Limb (tissue), 2 donors: Measurements from ENCODE around the gene KRR1.

Experiments
- DNase-seq, 2 donors: peaks; one replicate each; pipeline ENCODE4 v3.0.0-alpha.2; 2016; ENCODE audit errors: extremely low spot score in 2 of 2

The KRR1 gene

DNA sequence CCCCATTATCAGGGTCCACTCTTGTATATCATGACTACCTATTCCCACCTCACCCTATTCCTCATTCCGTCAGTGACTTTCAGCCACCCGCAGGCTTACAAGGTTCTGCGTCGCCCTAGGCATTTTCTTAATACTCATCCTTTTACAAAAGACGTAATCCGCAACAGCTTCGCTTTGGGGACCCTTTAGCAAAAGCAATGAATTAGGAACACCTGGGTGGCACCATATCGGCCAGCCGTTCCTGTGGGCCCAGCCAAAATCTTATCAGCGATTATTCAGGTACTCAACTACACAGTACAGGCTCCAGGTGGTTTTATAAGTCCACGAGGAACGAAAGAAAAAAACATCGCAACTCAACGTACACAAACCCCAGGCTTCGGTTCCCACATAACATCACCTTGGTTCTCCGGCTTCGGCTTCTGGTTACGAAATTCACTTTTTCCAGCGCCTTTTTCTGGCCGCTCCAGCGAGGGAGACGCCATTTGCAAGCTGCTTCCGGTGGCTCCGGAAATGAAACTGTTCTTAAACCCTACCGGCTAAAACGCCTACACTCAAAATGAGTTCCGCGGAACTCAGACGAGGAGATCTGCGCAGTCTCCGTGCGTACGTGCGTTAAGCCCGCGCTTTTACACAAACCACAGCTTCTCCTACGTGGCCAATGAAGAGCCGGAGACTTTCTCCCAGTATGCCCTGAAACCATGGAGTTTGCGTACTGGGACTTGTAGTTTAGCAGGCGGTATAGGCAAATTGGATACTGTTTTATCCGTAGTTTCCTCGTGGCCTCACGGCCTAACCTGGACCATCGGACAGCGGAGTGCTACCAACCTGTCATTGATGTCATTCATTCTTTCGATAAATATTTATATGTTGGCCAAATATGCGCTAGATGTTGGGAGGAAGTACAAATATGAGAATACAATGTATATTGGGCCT is at the start of gene KRR1:
Gene KRR1, minus strand, starts transcription at position 494 of the 933 bp plus-strand sequence. Its CDS starts 12 bp downstream, at position 482.
- peak; percentile 90 to 98 for DNase-seq

GRCh38 chr12:75560167-75560566 is 48.8 kb upstream of the KRR1 start:
- DNase-seq = peak in 1 of 2 donors; percentile 81

- no peak for DNase-seq
These were observed 46.9 kb upstream of the KRR1 start for GRCh38 chr12:75558287-75558686.

- peak in 1 of 2 donors; percentile 58 for DNase-seq
These were observed 45.0 kb upstream of the KRR1 start for GRCh38 chr12:75556311-75556899.

DNA sequence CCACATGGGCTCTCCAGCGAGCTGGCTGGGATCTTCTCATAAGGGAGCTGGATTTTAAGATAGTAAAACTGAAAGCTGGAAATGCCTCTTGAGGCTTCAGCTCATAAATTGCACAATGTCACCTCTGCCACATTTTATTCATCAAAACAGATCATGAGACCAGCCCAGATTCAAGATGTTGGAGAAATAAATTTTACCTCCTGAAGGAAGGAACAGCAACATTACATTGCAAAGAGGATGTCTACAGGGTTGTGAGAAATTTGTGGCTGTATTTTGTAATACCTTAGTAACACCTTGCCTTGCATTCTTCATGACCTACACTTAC is 43.1 kb upstream of the KRR1 start:
- no peak for DNase-seq

DNA sequence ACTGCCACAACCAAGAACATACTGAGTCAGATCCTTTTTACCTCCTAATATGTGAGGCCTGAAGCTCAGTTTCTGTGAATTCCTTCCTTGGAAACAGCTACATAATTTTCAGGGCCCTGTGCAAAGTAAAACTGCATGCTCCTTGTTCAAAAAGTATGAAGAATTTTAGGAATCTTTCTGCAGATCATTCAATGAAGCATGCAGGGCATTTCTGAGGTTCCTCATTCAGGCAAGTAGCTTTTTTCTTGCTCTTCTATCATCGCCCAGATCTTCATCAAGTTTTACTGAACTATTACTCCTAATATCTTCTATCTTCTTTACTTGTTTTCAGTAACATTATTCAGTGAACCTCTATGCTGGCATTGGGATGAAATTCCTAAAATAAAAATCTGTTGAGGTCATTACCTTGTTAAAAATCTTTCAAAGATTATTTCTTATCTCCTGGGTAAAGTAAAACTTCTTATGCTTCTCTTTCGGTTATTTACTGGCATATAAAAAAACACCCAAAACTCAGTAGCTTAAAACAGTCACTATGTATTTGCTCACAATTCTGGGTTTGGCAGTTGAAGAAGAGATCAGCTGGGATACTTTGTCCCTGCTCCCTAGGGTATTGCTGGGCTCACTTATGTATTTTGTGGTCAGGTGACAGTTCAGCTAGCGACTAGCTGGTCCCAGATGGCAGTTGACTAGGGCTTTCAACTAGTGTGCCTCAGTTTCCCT is 42.6 kb upstream of the KRR1 start:
- DNase-seq = no peak

DNA sequence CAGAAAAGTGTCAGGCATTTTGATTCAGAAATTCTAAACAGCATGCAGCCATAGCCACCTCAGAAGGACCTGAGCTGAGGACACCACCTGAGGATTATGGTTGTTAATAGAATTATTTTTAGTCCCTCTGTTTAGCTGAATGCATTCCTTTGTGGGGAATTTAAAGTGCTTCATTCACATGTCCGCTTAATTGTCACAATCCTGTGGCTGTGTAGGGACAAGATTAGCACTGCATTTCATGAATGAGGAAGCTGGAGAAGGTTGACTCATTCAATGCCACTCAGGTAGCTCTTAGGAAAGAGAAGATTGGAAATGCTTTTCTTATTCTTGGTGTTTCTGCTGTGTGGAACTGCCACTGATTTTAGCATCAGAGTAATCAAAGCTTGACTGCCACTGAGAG is 42.0 kb upstream of the KRR1 start:
- DNase-seq = no peak

- no peak for DNase-seq
These were observed 40.1 kb upstream of the KRR1 start for GRCh38 chr12:75551477-75551876.

GRCh38 chr12:75550401-75551240 is 39.2 kb upstream of the KRR1 start:
- DNase-seq = peak; percentile 38 to 39

GRCh38 chr12:75549989-75550388 is 38.6 kb upstream of the KRR1 start:
- DNase-seq = no peak

GRCh38 chr12:75548879-75549278 is 37.5 kb upstream of the KRR1 start:
- DNase-seq = no peak

- peak in 1 of 2 donors; percentile 43 for DNase-seq
These were observed 34.2 kb upstream of the KRR1 start for GRCh38 chr12:75545636-75546035.

- DNase-seq = no peak
These were observed 32.1 kb upstream of the KRR1 start for GRCh38 chr12:75543529-75543928.

DNA sequence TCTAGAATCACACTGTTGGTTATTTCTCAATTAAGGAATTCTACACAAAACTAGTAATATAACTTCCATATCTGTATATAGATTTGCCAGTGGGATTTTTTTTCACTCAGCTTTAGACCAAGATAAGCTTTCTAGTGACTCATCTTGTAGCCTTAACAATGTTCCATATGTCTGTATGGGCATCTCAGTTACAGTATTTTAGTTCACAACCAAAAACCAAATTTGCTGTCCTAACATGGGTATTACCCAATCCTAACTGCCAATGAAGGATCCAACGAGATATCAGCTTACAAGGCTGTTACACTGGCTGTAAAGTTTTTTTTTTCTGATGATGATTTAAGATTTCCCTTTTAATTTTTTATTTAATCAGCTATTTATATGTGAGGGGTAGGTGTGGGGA is 31.5 kb upstream of the KRR1 start:
- no peak for DNase-seq

DNA sequence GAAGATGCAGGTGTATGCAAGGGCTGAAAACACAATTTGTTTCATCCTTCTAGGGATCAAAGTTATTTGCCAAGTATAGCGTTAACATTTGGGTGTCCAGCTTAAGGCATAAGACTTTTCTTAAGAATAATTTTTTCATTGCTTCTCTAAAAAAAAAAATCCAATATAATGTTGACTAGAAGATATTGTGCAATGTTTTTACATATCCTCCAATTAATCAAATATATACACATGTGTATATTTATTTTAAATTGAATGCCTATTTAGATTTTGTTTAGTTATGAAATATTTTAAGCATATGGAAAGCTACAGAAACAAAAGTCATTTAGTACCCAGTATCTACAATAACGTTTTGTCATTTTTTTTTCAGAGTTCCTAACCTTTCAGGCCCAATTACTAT is 28.5 kb upstream of the KRR1 start:
- no peak for DNase-seq

DNA sequence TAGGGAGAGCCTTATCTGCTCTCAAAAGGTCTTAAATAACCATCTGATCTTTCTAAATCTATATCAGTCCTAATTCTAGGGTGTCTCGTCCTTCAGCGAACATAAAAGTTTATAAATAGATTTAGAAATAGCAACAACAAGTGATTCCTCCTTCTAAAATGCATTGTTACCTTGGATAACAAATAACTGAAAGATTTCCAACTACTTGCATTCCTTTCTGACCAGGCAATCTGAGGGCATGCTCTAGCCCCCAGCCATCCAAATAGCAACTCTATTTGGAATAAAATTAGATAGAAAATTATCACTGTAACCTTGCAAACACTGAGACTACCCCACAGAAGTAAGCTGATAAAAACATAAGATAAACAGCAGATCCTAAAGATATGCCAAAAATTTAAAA is 21.8 kb upstream of the KRR1 start:
- no peak for DNase-seq

GRCh38 chr12:75529826-75530225 is 18.4 kb upstream of the KRR1 start:
- no peak for DNase-seq

- no peak for DNase-seq
These were observed 17.9 kb upstream of the KRR1 start for GRCh38 chr12:75529316-75529715.

- DNase-seq = no peak
These were observed 17.3 kb upstream of the KRR1 start for GRCh38 chr12:75528692-75529091.

GRCh38 chr12:75528272-75528671 is 16.9 kb upstream of the KRR1 start:
- no peak for DNase-seq
